ENCODE data around the gene HOXA3. TPM values are rescaled to one million over a fixed set of nuclear protein-coding genes. Genes with fewer than 3 reads are reported as not detected.

Gene HOXA3
- total and polyA plus RNA-seq, 9 of the 15 experiments (the other 6 are each of a cell fraction or from before 2014, with no cell fraction given) = 0.04 to 0.13 TPM; not detected in 7

DNA sequence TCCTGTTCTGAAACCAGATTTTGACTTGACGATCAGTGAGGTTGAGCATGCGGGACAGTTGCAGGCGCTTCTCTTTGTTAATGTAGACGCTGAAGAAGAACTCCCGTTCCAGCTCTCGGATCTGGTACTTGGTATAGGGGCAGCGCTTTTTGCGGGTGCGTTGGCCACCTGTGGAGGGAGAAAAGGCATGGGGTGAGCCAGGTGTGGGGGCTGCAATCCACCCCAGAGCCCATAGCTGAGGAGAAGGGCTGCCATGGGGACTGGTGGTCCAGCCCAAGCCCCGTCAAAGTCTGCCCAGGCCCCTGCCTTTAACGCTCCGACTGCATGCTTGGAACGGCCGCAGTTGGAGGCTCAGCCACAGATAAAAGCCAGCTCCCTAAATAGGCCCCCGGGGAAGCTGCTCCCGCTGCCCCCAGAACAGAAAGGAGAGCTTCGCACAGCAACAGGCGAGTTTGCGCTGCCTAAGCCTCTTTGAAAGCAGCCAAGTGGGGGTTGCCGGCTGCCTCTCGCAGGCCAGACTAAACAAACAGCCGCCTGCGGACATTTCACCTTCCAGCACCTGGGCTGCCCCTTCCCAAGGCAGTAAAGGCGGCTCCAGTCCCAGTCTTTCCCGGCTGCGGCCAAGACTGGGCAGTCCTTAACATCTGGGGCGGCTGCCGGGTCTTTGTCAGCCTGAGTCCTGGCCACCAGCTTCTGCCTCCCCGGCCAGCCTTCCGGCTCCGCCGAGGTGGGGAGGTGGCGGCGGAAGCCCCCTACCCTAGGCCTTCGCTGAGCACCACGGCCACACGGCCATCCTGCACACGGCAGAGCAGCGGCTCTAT lies 30.7 kb upstream of the HOXA3 start (continued):
- TF ChIP-seq, protein P1, sequence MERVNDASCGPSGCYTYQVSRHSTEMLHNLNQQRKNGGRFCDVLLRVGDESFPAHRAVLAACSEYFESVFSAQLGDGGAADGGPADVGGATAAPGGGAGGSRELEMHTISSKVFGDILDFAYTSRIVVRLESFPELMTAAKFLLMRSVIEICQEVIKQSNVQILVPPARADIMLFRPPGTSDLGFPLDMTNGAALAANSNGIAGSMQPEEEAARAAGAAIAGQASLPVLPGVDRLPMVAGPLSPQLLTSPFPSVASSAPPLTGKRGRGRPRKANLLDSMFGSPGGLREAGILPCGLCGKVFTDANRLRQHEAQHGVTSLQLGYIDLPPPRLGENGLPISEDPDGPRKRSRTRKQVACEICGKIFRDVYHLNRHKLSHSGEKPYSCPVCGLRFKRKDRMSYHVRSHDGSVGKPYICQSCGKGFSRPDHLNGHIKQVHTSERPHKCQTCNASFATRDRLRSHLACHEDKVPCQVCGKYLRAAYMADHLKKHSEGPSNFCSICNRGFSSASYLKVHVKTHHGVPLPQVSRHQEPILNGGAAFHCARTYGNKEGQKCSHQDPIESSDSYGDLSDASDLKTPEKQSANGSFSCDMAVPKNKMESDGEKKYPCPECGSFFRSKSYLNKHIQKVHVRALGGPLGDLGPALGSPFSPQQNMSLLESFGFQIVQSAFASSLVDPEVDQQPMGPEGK (CRISPR knock-in tag; IDR thresholded peaks at IDR 0.05; ENCODE audit: borderline replicate concordance) = no peak
- TF ChIP-seq RUNX1 (IDR thresholded peaks at IDR 0.05; ENCODE audit: low read depth) = no peak
- TF ChIP-seq, protein P2, sequence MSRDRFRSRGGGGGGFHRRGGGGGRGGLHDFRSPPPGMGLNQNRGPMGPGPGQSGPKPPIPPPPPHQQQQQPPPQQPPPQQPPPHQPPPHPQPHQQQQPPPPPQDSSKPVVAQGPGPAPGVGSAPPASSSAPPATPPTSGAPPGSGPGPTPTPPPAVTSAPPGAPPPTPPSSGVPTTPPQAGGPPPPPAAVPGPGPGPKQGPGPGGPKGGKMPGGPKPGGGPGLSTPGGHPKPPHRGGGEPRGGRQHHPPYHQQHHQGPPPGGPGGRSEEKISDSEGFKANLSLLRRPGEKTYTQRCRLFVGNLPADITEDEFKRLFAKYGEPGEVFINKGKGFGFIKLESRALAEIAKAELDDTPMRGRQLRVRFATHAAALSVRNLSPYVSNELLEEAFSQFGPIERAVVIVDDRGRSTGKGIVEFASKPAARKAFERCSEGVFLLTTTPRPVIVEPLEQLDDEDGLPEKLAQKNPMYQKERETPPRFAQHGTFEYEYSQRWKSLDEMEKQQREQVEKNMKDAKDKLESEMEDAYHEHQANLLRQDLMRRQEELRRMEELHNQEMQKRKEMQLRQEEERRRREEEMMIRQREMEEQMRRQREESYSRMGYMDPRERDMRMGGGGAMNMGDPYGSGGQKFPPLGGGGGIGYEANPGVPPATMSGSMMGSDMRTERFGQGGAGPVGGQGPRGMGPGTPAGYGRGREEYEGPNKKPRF (IDR thresholded peaks at IDR 0.05; ENCODE audit: low read depth, low read length) = no peak

DNA sequence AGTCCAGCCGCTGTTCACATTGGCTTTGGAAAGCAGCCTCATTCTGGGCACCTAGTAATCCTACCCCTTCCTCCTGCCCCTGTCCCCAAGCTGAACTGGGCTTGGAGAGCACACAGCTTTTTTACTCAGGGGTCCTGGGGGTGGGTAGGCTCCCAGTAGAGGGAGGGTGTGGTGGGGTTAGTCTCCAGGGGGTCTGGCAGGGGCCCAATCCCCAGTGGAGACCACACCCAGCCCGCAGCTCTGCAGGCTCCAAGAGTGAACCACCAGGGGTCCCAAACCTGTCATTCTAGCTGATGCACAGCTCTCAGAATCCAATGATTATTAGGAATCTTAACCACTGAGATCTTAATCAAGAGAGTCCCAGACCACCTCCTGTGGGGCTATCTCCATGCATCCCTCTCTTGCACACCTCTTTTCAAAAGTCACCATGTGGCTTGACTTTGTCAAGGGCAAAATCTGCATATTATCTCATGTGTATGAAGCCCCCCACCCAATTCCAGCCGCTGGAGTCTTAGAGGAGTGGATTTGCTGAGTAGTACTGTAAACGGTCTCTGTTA lies 30.0 kb upstream of the HOXA3 start:
- H3K4me2 ChIP-seq (ENCODE audit: insufficient read depth, low read length) = no peak overlapping the region
- peaks cover 43 to 70% of the 10 kb centered on the region in 2 experiments for H3K27me3 ChIP-seq (ENCODE audit: control insufficient read depth in 2 of 2, insufficient read depth in 2 of 2, low read length in 2 of 2)
- POLR2A ChIA-PET = no interaction called here
- H3K79me2 ChIP-seq (ENCODE audit: control insufficient read depth, insufficient read depth, low read length) = no peaks in the 10 kb centered on the region
- H3K4me1 ChIP-seq (replicated peaks in 1 of 2; ENCODE audit: control insufficient read depth in 2 of 2, insufficient read depth in 2 of 2, low read length in 2 of 2) = peaks cover 0 to 24% of the 10 kb centered on the region in 2 experiments; a peak in 2 of 5 replicates
- H3K9me1 ChIP-seq (ENCODE audit: control insufficient read depth, insufficient read depth, low read length) = no peaks in the 10 kb centered on the region
- in situ Hi-C loops (cut with MboI) = no loop called here
- FAIRE-seq (no peak), ATAC-seq (no peak), DNase-seq (ENCODE audit: extremely low read depth in 1 of 4, low spot score in 3 of 4) (no peak)
- H3K9ac ChIP-seq (ENCODE audit: insufficient read depth in 1 of 2, low read depth in 2 of 2, low read length in 2 of 2) = no peak overlapping the region
- no peaks in the 10 kb centered on the region; the same call in 1 of the 2 replicates for H3K9me3 ChIP-seq (replicated peaks; ENCODE audit: control insufficient read depth, insufficient read depth, low read depth, low read length)
- H2AFZ ChIP-seq (ENCODE audit: low read depth, low read length) = no peak overlapping the region
- H3K36me3 ChIP-seq (ENCODE audit: control insufficient read depth, insufficient read depth, low read length) = no peaks in the 10 kb centered on the region
- intact Hi-C loops (cut with micrococcal nuclease) = no loop called here
- WGBS (ENCODE audit: insufficient coverage, low coverage, missing lambda C conversion rate) = 0% methylated on average over 4 of the region's 4 CpGs
- no peak overlapping the region for H3K27ac ChIP-seq (ENCODE audit: extremely low read depth, low read depth, low read length)
- H3K4me3 ChIP-seq = no peak overlapping the region
- BruUV-seq (replicated peaks) = no TSS peak
- H4K20me1 ChIP-seq (replicated peaks; ENCODE audit: control insufficient read depth, insufficient read depth, low read length) = no peaks in the 10 kb centered on the region
- CTCF ChIA-PET (ENCODE audit: low intra/inter-chr PET ratio) = no interaction called here
- no peak for TF ChIP-seq TAF9B (IDR thresholded peaks at IDR 0.05; ENCODE audit: partially characterized antibody)
- TF ChIP-seq, protein P3, sequence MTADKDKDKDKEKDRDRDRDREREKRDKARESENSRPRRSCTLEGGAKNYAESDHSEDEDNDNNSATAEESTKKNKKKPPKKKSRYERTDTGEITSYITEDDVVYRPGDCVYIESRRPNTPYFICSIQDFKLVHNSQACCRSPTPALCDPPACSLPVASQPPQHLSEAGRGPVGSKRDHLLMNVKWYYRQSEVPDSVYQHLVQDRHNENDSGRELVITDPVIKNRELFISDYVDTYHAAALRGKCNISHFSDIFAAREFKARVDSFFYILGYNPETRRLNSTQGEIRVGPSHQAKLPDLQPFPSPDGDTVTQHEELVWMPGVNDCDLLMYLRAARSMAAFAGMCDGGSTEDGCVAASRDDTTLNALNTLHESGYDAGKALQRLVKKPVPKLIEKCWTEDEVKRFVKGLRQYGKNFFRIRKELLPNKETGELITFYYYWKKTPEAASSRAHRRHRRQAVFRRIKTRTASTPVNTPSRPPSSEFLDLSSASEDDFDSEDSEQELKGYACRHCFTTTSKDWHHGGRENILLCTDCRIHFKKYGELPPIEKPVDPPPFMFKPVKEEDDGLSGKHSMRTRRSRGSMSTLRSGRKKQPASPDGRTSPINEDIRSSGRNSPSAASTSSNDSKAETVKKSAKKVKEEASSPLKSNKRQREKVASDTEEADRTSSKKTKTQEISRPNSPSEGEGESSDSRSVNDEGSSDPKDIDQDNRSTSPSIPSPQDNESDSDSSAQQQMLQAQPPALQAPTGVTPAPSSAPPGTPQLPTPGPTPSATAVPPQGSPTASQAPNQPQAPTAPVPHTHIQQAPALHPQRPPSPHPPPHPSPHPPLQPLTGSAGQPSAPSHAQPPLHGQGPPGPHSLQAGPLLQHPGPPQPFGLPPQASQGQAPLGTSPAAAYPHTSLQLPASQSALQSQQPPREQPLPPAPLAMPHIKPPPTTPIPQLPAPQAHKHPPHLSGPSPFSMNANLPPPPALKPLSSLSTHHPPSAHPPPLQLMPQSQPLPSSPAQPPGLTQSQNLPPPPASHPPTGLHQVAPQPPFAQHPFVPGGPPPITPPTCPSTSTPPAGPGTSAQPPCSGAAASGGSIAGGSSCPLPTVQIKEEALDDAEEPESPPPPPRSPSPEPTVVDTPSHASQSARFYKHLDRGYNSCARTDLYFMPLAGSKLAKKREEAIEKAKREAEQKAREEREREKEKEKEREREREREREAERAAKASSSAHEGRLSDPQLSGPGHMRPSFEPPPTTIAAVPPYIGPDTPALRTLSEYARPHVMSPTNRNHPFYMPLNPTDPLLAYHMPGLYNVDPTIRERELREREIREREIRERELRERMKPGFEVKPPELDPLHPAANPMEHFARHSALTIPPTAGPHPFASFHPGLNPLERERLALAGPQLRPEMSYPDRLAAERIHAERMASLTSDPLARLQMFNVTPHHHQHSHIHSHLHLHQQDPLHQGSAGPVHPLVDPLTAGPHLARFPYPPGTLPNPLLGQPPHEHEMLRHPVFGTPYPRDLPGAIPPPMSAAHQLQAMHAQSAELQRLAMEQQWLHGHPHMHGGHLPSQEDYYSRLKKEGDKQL (CRISPR knock-in tag; IDR thresholded peaks at IDR 0.05; ENCODE audit: borderline replicate concordance) = no peak
- no peak for TF ChIP-seq EP300 (IDR thresholded peaks at IDR 0.05; ENCODE audit: low read length)
- no peak for TF ChIP-seq LCOR (CRISPR knock-in tag; IDR thresholded peaks at IDR 0.05)
- TF ChIP-seq MIER1 (IDR thresholded peaks at IDR 0.05; ENCODE audit: low read depth) = no peak
- TF ChIP-seq MAFG (tag; conservative IDR thresholded peaks at IDR 0.05) = no peak

Measured in K562 (cell line).